Ascending aorta (tissue), 2 donors: ENCODE measurements around the gene ANGPTL1. TPM values are rescaled to one million over a fixed set of nuclear protein-coding genes. Genes with fewer than 3 reads are reported as not detected.

Experiments used
- DNase-seq, 2 donors: peaks; one replicate each; pipeline ENCODE4 v3.0.0-alpha.2; 2019; ENCODE audit warnings: low spot score in 2 of 2
- H3K27ac ChIP-seq, 2 donors: fragments of 200-600 bp; sonication (generic); one replicate each; pipeline ENCODE4 v1.5.1; 2016 to 2017; ENCODE audit warnings: mild to moderate bottlenecking in 1 of 2
- H3K27me3 ChIP-seq: fragments of 200-600 bp; sonication (generic); one replicate; pipeline ENCODE4 v1.5.1; 2017
- H3K36me3 ChIP-seq, 2 donors: fragments of 200-600 bp; sonication (generic); one replicate each; pipeline ENCODE4 v1.5.1; 2016
- H3K4me1 ChIP-seq, 2 donors: fragments of 200-600 bp; sonication (generic); one replicate each; pipeline ENCODE4 v1.5.1; 2016 to 2017; ENCODE audit warnings: mild to moderate bottlenecking in 1 of 2
- H3K4me3 ChIP-seq, 2 donors: fragments of 200-600 bp; sonication (generic); one replicate each; pipeline ENCODE4 v1.5.1; 2016 to 2017; ENCODE audit warnings: mild to moderate bottlenecking in 1 of 2
- H3K9me3 ChIP-seq, 2 donors: fragments of 200-600 bp; sonication (generic); one replicate each; pipeline ENCODE4 v1.5.1; 2016
- intact Hi-C: fragments of 100-400 bp; cut with DNase I; formaldehyde crosslinking; loops from one replicate; pipeline ENCODE4 v1.15.1; 2023
- total RNA-seq: library from RNA; depleted of rRNA; stranded (reverse); fragments of >200 nt; gene quantifications from one replicate; pipeline ENCODE4 v1.1.0, GENCODE V29; 2016
- TF ChIP-seq, protein P1 (sequence below), 3 experiments: fragments of 200-600 bp in 2 of 3; fragments of 450-650 bp in 1 of 3; sonication (generic) in 2 of 3; IDR thresholded peaks; one replicate each; pipeline ENCODE4 v1.5.1; 2016 to 2019; ENCODE audit warnings: antibody characterized with exemption in 3 of 3, mild to moderate bottlenecking in 1 of 3, moderate library complexity in 1 of 3

ANGPTL1 gene
- total RNA-seq, 1 donor from 2014 or later, result 30.8 TPM

DNA sequence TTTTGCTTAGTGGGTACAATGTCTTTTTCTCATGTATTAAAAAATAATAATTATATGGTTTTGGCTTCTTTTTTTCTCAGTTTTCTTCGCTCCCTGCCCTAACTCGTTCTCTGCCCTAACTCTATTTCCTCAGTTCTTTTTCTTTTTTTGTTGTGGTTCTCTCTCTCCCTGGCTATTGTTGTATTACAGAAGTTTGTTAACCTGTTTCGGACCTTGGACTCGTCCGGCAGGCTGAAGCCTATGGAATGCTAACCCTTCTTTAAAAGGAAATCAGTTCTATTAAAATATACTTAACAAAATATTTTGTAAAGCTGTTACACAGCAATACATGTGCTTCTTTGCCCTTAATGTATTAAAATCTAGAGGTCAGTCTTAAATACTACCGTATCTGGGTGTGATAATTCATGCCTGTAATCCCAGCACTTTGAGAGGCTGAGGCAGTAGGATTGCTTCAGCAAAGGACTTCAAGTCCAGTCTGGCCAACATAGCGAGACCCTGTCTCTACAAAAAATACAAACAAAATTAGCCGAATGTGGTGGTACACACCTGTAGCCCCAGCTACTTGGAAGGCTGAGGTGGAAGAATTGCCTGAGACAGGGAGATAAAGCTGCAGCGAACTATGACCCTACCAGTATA is 64.1 kb downstream of the ANGPTL1 start:
- H3K36me3 ChIP-seq, result no peaks in the 10 kb centered on the region
- H3K4me1 ChIP-seq, result no peaks in the 10 kb centered on the region
- intact Hi-C loops, result no loop called here
- H3K4me3 ChIP-seq, result no peak overlapping the region
- no peaks in the 10 kb centered on the region for H3K27me3 ChIP-seq
- no peak for DNase-seq
- TF ChIP-seq, protein P1, sequence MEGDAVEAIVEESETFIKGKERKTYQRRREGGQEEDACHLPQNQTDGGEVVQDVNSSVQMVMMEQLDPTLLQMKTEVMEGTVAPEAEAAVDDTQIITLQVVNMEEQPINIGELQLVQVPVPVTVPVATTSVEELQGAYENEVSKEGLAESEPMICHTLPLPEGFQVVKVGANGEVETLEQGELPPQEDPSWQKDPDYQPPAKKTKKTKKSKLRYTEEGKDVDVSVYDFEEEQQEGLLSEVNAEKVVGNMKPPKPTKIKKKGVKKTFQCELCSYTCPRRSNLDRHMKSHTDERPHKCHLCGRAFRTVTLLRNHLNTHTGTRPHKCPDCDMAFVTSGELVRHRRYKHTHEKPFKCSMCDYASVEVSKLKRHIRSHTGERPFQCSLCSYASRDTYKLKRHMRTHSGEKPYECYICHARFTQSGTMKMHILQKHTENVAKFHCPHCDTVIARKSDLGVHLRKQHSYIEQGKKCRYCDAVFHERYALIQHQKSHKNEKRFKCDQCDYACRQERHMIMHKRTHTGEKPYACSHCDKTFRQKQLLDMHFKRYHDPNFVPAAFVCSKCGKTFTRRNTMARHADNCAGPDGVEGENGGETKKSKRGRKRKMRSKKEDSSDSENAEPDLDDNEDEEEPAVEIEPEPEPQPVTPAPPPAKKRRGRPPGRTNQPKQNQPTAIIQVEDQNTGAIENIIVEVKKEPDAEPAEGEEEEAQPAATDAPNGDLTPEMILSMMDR (IDR thresholded peaks at IDR 0.05), result no peak
- H3K9me3 ChIP-seq, result no peaks in the 10 kb centered on the region
- H3K27ac ChIP-seq, result no peak overlapping the region

DNA sequence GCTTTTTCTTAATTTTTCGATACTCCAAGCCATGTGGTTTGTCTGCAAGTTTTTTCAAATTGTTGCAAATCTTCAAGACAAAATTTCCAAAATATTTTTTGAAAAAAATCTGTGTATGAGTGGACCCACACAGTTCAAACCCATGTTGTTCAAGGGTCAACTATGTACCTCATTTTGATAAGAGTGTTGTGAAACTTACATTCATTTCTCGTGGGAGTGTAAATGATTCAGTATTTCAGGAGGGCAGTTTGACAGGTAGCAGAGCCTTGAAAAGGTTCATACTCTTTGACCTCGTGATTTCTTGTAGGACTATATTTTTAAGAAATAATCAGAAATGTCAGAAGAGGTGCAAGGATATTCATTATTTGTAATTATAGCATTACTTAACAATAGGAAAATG is 68.0 kb downstream of the ANGPTL1 start:
- intact Hi-C loops, result no loop called here
- no peak for DNase-seq
- no peak overlapping the region for H3K4me3 ChIP-seq
- H3K4me1 ChIP-seq, result no peaks in the 10 kb centered on the region
- H3K36me3 ChIP-seq, result no peaks in the 10 kb centered on the region
- no peaks in the 10 kb centered on the region for H3K9me3 ChIP-seq
- H3K27ac ChIP-seq, result no peak overlapping the region
- H3K27me3 ChIP-seq, result no peaks in the 10 kb centered on the region
- TF ChIP-seq, protein P1 (IDR thresholded peaks at IDR 0.05), result no peak

Other genes starting within 250 kb of the ANGPTL1 start
- 2.2 TPM for gene RALGPS2, start 145.8 kb downstream of the ANGPTL1 start, total RNA-seq
- gene FAM20B, start 154.8 kb upstream of the ANGPTL1 start, total RNA-seq, result 17.3 TPM
- gene TOR3A, start 211.0 kb upstream of the ANGPTL1 start, total RNA-seq, result 109 TPM